CD14-positive monocyte (primary cell): ENCODE measurements around the gene EXOC3L1. TPM values are rescaled to one million over a fixed set of nuclear protein-coding genes. Genes with fewer than 3 reads are reported as not detected.

Source experiments
- DNase-seq, 3 donors: peaks; one replicate each; pipeline ENCODE4 v3.0.0-alpha.2; 2011 to 2022
- H2AFZ ChIP-seq: 2 replicates; pipeline ENCODE4 v1.6.0; 2012; ENCODE audit warnings: mild to moderate bottlenecking, low read depth, low read length, inconsistent platforms; ENCODE audit not compliant: insufficient read depth, poor library complexity, severe bottlenecking
- H3K27ac ChIP-seq, 2 donors: 1 replicate in 1 of 2; 2 replicates in 1 of 2; pipeline ENCODE4 v1.5.1; 2012 to 2013; ENCODE audit warnings: low read length in 2 of 2, control low read depth in 1 of 2, inconsistent platforms in 1 of 2, low read depth in 1 of 2, mild to moderate bottlenecking in 1 of 2
- H3K27me3 ChIP-seq, 2 donors: one replicate each; pipeline versions ENCODE4 v1.6.0 to v1.6.1; 2011 to 2013; ENCODE audit warnings: low read length in 2 of 2; ENCODE audit not compliant: control insufficient read depth in 2 of 2, insufficient read depth in 2 of 2
- H3K36me3 ChIP-seq, 2 donors: replicated peaks in 1 of 2; 1 replicate in 1 of 2; 2 replicates in 1 of 2; pipeline versions ENCODE4 v1.5.1 to v1.6.1; 2012 to 2013; ENCODE audit warnings: low read length in 2 of 2, control low read depth in 1 of 2, inconsistent platforms in 1 of 2, mild to moderate bottlenecking in 1 of 2; ENCODE audit not compliant: insufficient read depth in 2 of 2, control insufficient read depth in 1 of 2
- H3K4me1 ChIP-seq, 2 donors: 1 replicate in 1 of 2; 2 replicates in 1 of 2; pipeline versions ENCODE4 v1.5.1 to v1.6.1; 2012 to 2013; ENCODE audit warnings: low read length in 2 of 2, control low read depth in 1 of 2, inconsistent platforms in 1 of 2, mild to moderate bottlenecking in 1 of 2, moderate library complexity in 1 of 2; ENCODE audit not compliant: insufficient read depth in 2 of 2, control insufficient read depth in 1 of 2
- H3K4me2 ChIP-seq: replicated peaks from 2 replicates; pipeline ENCODE3; 2012; ENCODE audit warnings: low read length, moderate library complexity, mild to moderate bottlenecking; ENCODE audit not compliant: poor library complexity, severe bottlenecking; ENCODE audit errors: extremely low read depth
- H3K4me3 ChIP-seq, 3 experiments: fragments of 200-600 bp in 1 of 3; sonication (generic) in 1 of 3; replicated peaks in 1 of 3; 1 replicate in 2 of 3; 2 replicates in 1 of 3; pipeline ENCODE4 v1.5.1; 2011 to 2013; ENCODE audit warnings: low read length in 3 of 3, mild to moderate bottlenecking in 3 of 3, control low read depth in 2 of 3, low read depth in 2 of 3, inconsistent platforms in 1 of 3, moderate library complexity in 1 of 3
- H3K79me2 ChIP-seq: 2 replicates; pipeline ENCODE4 v1.6.0; 2012; ENCODE audit warnings: mild to moderate bottlenecking, control low read depth, inconsistent platforms, low read length, moderate library complexity; ENCODE audit not compliant: insufficient read depth
- H3K9ac ChIP-seq: 2 replicates; pipeline ENCODE4 v1.6.0; 2017; ENCODE audit warnings: low read length, mild to moderate bottlenecking; ENCODE audit not compliant: insufficient read depth, poor library complexity, severe bottlenecking
- H3K9me3 ChIP-seq, 2 donors: replicated peaks in 1 of 2; 1 replicate in 1 of 2; 2 replicates in 1 of 2; pipeline versions ENCODE4 v1.5.1 to v1.6.1; 2012 to 2013; ENCODE audit warnings: low read length in 2 of 2, control low read depth in 1 of 2; ENCODE audit not compliant: control insufficient read depth in 1 of 2, insufficient read depth in 1 of 2
- H4K20me1 ChIP-seq: 2 replicates; pipeline ENCODE4 v1.6.0; 2012; ENCODE audit warnings: mild to moderate bottlenecking, low read length, control low read depth, moderate library complexity; ENCODE audit not compliant: insufficient read depth
- H3K27ac Mint-ChIP-seq, 7 donors: one replicate each; pipeline ENCODE4 v1.8.0; 2020; ENCODE audit warnings: mild to moderate bottlenecking in 7 of 7, mixed read lengths in 7 of 7, moderate library complexity in 6 of 7, inconsistent platforms in 2 of 7
- H3K27me3 Mint-ChIP-seq, 3 donors: one replicate each; pipeline ENCODE4 v1.8.0; 2021 to 2022; ENCODE audit warnings: low read depth in 3 of 3, mild to moderate bottlenecking in 3 of 3, mixed read lengths in 3 of 3, moderate library complexity in 3 of 3, inconsistent platforms in 1 of 3
- H3K36me3 Mint-ChIP-seq, 2 donors: one replicate each; pipeline ENCODE4 v1.8.0; 2020; ENCODE audit warnings: mixed read lengths in 2 of 2, inconsistent platforms in 1 of 2, mild to moderate bottlenecking in 1 of 2
- H3K4me1 Mint-ChIP-seq: one replicate; pipeline ENCODE4 v1.8.0; 2020; ENCODE audit warnings: mild to moderate bottlenecking, mixed read lengths
- H3K4me3 Mint-ChIP-seq, 2 donors: one replicate each; pipeline ENCODE4 v1.8.0; 2020; ENCODE audit warnings: mild to moderate bottlenecking in 2 of 2, mixed read lengths in 2 of 2, moderate library complexity in 1 of 2
- H3K9me3 Mint-ChIP-seq, 7 donors: one replicate each; pipeline ENCODE4 v1.8.0; 2020 to 2022; ENCODE audit warnings: mixed read lengths in 7 of 7, mild to moderate bottlenecking in 6 of 7, moderate library complexity in 6 of 7, inconsistent platforms in 2 of 7
- WGBS: methylation state at CpG from one replicate; pipeline ENCODE4 v1.1.5; 2013; ENCODE audit warnings: missing lambda C conversion rate; ENCODE audit not compliant: insufficient coverage; 5-methylcytosine and 5-hydroxymethylcytosine counted together
- intact Hi-C, 2 donors: fragments of 100-400 bp; cut with micrococcal nuclease; formaldehyde crosslinking; loops; one replicate each; pipeline versions ENCODE4 v1.15.0 to v1.15.1; 2023
- polyA plus RNA-seq, 3 donors: library from polyadenylated mRNA; depleted of rRNA in 1 of 3; unstranded in 2 of 3; stranded (reverse) in 1 of 3; fragments of 300-500 nt in 2 of 3; fragments of >200 nt in 1 of 3; fragmentation: Illumina TruSeq in 2 of 3; gene quantifications; 1 replicate in 2 of 3; 2 replicates in 1 of 3; pipeline ENCODE4 v1.2.3, GENCODE V29; 2012 to 2021
- TF ChIP-seq, protein P1 (sequence below): fragments of 200-600 bp; IDR thresholded peaks from one replicate; pipeline ENCODE4 v1.8.0; 2022; ENCODE audit warnings: antibody characterized with exemption, mild to moderate bottlenecking

The EXOC3L1 gene
- polyA plus RNA-seq, 3 donors = 2.8 to 3.7 (median 3.0) TPM

DNA sequence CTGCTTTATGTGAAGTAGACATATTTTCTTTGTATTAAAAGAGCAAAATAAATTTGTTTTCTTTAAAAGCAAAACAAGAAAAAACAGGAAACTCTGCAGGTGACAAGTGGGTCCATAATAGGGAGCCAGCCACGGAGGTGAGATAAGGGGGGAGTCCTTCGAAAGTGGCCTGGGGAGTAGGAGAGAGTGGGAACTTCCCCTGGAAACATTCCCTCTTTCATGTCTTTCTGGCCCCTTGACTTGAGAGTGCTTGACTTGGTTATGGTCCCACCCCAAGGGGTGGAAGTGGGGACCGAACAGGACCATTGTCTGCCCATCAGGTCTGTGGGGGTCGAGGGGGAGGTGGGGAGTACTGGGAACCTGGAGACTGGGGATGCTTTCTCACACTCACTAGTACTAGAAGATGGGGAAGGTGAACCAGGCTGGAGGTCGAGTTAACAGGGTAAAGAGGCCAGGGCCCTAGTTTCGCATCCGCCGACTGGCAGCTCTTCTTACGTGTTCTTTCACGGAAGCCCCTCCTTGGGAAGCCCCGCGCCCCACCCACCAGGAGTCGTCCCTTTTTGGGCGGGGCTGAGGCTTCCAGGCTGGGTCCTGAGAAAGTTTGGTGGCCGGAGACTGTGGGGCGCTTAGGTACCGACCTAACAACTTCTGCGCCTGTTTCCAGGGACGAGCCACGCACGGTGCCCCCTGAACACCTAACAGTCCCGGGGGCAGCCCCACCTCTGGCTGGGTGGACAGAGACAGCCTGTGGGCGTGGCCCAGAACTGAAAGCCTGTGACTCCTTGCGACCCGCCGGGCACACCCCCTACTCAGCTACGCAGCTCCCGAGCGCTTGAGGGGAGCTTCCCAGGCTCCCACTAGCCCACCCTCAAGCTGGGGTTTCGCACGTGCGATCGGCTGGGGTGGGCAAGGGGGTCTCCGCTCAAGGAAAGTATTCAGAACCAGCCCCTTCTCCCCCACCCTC, 31.0 kb downstream of the EXOC3L1 start:
- Mint-ChIP-seq H3K27me3 (peaks cover 47 to 64% (median 54%) of the 10 kb centered on the region in 3 donors), H3K4me3 (peak overlapping the region; percentile 91 to 92), H3K4me1 (peaks cover 61% of the 10 kb centered on the region), H3K36me3 (peaks cover 10 to 11% of the 10 kb centered on the region in 2 donors), H3K27ac (peak overlapping the region; percentile 74 to 95 (median 86)), H3K9me3 (peaks cover 0 to 16% (median 8%) of the 10 kb centered on the region in 7 donors)
- H2AFZ ChIP-seq = peak overlapping the region; percentile 89
- peak overlapping the region; percentile 67 to 93 for H3K27ac ChIP-seq
- H4K20me1 ChIP-seq = peaks cover 84% of the 10 kb centered on the region
- intact Hi-C loops = loop anchor here (5.0 kb wide), 2 partner anchors 142 to 202 kb away; no protein-coding TSS in a partner anchor
- H3K4me1 ChIP-seq = peaks cover 61 to 72% of the 10 kb centered on the region in 2 donors
- peaks cover 0 to 15% of the 10 kb centered on the region in 2 donors for H3K9me3 ChIP-seq
- peak overlapping the region; percentile 99 for H3K4me2 ChIP-seq
- TF ChIP-seq, protein P1, sequence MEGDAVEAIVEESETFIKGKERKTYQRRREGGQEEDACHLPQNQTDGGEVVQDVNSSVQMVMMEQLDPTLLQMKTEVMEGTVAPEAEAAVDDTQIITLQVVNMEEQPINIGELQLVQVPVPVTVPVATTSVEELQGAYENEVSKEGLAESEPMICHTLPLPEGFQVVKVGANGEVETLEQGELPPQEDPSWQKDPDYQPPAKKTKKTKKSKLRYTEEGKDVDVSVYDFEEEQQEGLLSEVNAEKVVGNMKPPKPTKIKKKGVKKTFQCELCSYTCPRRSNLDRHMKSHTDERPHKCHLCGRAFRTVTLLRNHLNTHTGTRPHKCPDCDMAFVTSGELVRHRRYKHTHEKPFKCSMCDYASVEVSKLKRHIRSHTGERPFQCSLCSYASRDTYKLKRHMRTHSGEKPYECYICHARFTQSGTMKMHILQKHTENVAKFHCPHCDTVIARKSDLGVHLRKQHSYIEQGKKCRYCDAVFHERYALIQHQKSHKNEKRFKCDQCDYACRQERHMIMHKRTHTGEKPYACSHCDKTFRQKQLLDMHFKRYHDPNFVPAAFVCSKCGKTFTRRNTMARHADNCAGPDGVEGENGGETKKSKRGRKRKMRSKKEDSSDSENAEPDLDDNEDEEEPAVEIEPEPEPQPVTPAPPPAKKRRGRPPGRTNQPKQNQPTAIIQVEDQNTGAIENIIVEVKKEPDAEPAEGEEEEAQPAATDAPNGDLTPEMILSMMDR = no peak
- peaks cover 21 to 45% of the 10 kb centered on the region in 2 donors for H3K27me3 ChIP-seq
- H3K79me2 ChIP-seq = no peaks in the 10 kb centered on the region
- no peaks in the 10 kb centered on the region for H3K36me3 ChIP-seq
- H3K4me3 ChIP-seq = peak overlapping the region; percentile 69 to 99 (median 83)
- peak; percentile 53 to 84 (median 68) for DNase-seq
- peak overlapping the region; percentile 94 for H3K9ac ChIP-seq
- WGBS = 2% methylated on average over 20 of the region's 34 CpGs

- Mint-ChIP-seq H3K4me1 (peaks cover 60% of the 10 kb centered on the region), H3K9me3 (peaks cover 0 to 14% (median 7%) of the 10 kb centered on the region in 7 donors), H3K27ac (peak overlapping the region in 6 of 7 donors; percentile 5 to 76 (median 36)), H3K27me3 (peaks cover 50 to 63% (median 52%) of the 10 kb centered on the region in 3 donors), H3K36me3 (peaks cover 10 to 12% of the 10 kb centered on the region in 2 donors), H3K4me3 (peak overlapping the region; percentile 39 to 91)
- Histone ChIP-seq H3K4me1 (peaks cover 53 to 64% of the 10 kb centered on the region in 2 donors), H4K20me1 (peaks cover 83% of the 10 kb centered on the region), H3K79me2 (no peaks in the 10 kb centered on the region), H3K9me3 (peaks cover 0 to 9% of the 10 kb centered on the region in 2 donors), H3K4me3 (peak overlapping the region in 1 of 3 experiments; percentile 14), H3K9ac (no peak overlapping the region), H3K27me3 (peaks cover 13 to 43% of the 10 kb centered on the region in 2 donors), H3K27ac (no peak overlapping the region), H3K4me2 (peak overlapping the region; percentile 99), H2AFZ (no peak overlapping the region), H3K36me3 (no peaks in the 10 kb centered on the region)
- no peak for DNase-seq
- WGBS = 71% methylated on average over 2 of the region's 7 CpGs
- intact Hi-C loops = loop anchor here (5.0 kb wide), 2 partner anchors 141 to 201 kb away; no protein-coding TSS in a partner anchor
- TF ChIP-seq, protein P1 = no peak
Measured at GRCh38 chr16:67157892-67158635, 31.9 kb downstream of the EXOC3L1 start.
